HG02938 (cell line): Measurements from ENCODE around the gene RHOBTB1.
"Not testable (repeated sequence)": the region's sequence is repeated elsewhere in the genome, so short reads cannot be mapped to it uniquely, and the experiment has no call there.

Source experiments
- ATAC-seq: cut with Tn5 transposase; IDR thresholded peaks from one replicate; pipeline ENCODE4 v1.9.1; 2021; ENCODE audit warnings: mild to moderate bottlenecking, moderate library complexity; ENCODE audit not compliant: unreplicated experiment

The RHOBTB1 gene

GRCh38 chr10:60871215-60871614 is 72.8 kb downstream of the RHOBTB1 start:
- no peak for ATAC-seq

- ATAC-seq: no peak
Measured at GRCh38 chr10:60870803-60871202, 73.2 kb downstream of the RHOBTB1 start.

GRCh38 chr10:60870416-60870728 is 73.6 kb downstream of the RHOBTB1 start:
- ATAC-seq: no peak

GRCh38 chr10:60869652-60870415 is 74.2 kb downstream of the RHOBTB1 start:
- ATAC-seq: no peak

- ATAC-seq: no peak
Measured at GRCh38 chr10:60868946-60869345, 75.0 kb downstream of the RHOBTB1 start.

GRCh38 chr10:60865198-60865783 is 78.7 kb downstream of the RHOBTB1 start:
- no peak for ATAC-seq

- ATAC-seq: no peak
Measured at GRCh38 chr10:60863796-60864195, 80.2 kb downstream of the RHOBTB1 start.

GRCh38 chr10:60862517-60862916 is 81.5 kb downstream of the RHOBTB1 start:
- ATAC-seq: no peak

GRCh38 chr10:60856405-60856804 is 87.6 kb downstream of the RHOBTB1 start:
- ATAC-seq: no peak

GRCh38 chr10:60853637-60854036 is 90.3 kb downstream of the RHOBTB1 start:
- no peak for ATAC-seq

GRCh38 chr10:60853107-60853506 is 90.9 kb downstream of the RHOBTB1 start:
- ATAC-seq: no peak

GRCh38 chr10:60849740-60850139 is 94.2 kb downstream of the RHOBTB1 start:
- ATAC-seq: no peak

GRCh38 chr10:60849217-60849616 is 94.8 kb downstream of the RHOBTB1 start:
- ATAC-seq: no peak

- ATAC-seq: no peak
Measured at GRCh38 chr10:60848680-60849079, 95.3 kb downstream of the RHOBTB1 start.

- no peak for ATAC-seq
Measured at GRCh38 chr10:60848126-60848525, 95.9 kb downstream of the RHOBTB1 start.

GRCh38 chr10:60846173-60846572 is 97.8 kb downstream of the RHOBTB1 start:
- ATAC-seq: no peak

GRCh38 chr10:60845038-60845437 is 98.9 kb downstream of the RHOBTB1 start:
- no peak for ATAC-seq

GRCh38 chr10:60842694-60843093 is 101.3 kb downstream of the RHOBTB1 start:
- no peak for ATAC-seq

GRCh38 chr10:60841227-60841626 is 102.8 kb downstream of the RHOBTB1 start:
- ATAC-seq: not testable (repeated sequence)

- no peak for ATAC-seq
Measured at GRCh38 chr10:60835049-60835448, 108.9 kb downstream of the RHOBTB1 start.

GRCh38 chr10:60834401-60834800 is 109.6 kb downstream of the RHOBTB1 start:
- no peak for ATAC-seq

- ATAC-seq: not testable (repeated sequence)
Measured at GRCh38 chr10:60832136-60832535, 111.8 kb downstream of the RHOBTB1 start.

GRCh38 chr10:60828489-60828852 is 115.5 kb downstream of the RHOBTB1 start:
- ATAC-seq: no peak
